GM18867 (cell line): Measurements from ENCODE around the gene SERPINH1.

Source experiments
- ATAC-seq: cut with Tn5 transposase; IDR thresholded peaks from one replicate; pipeline ENCODE4 v1.9.1; 2021; ENCODE audit warnings: mild to moderate bottlenecking, moderate library complexity; ENCODE audit not compliant: unreplicated experiment

The SERPINH1 gene

GRCh38 chr11:75594211-75594610, 32.2 kb downstream of the SERPINH1 start:
- no peak for ATAC-seq

GRCh38 chr11:75595429-75595828, 33.4 kb downstream of the SERPINH1 start:
- ATAC-seq = no peak

- no peak for ATAC-seq
These were observed 34.9 kb downstream of the SERPINH1 start for GRCh38 chr11:75596914-75597313.

GRCh38 chr11:75597636-75598035, 35.6 kb downstream of the SERPINH1 start:
- ATAC-seq = no peak

- no peak for ATAC-seq
These were observed 36.2 kb downstream of the SERPINH1 start for GRCh38 chr11:75598264-75598663.

- no peak for ATAC-seq
These were observed 36.8 kb downstream of the SERPINH1 start for GRCh38 chr11:75598900-75599299.

GRCh38 chr11:75600356-75600755, 38.3 kb downstream of the SERPINH1 start:
- ATAC-seq = no peak

GRCh38 chr11:75601494-75601893, 39.4 kb downstream of the SERPINH1 start:
- no peak for ATAC-seq

- no peak for ATAC-seq
These were observed 40.9 kb downstream of the SERPINH1 start for GRCh38 chr11:75602951-75603350.

- no peak for ATAC-seq
These were observed 42.0 kb downstream of the SERPINH1 start for GRCh38 chr11:75603791-75604736.

- ATAC-seq = no peak
These were observed 44.0 kb downstream of the SERPINH1 start for GRCh38 chr11:75606099-75606498.

GRCh38 chr11:75611823-75612222, 49.8 kb downstream of the SERPINH1 start:
- ATAC-seq = no peak

- no peak for ATAC-seq
These were observed 53.7 kb downstream of the SERPINH1 start for GRCh38 chr11:75615751-75616150.

GRCh38 chr11:75616281-75616680, 54.2 kb downstream of the SERPINH1 start:
- no peak for ATAC-seq
